Bronchial epithelial cell (primary cell): Measurements from ENCODE around the gene VAMP1. TPM values are rescaled to one million over a fixed set of nuclear protein-coding genes. Genes with fewer than 3 reads are reported as not detected.

Source experiments
- DNase-seq: peaks from one replicate; pipeline ENCODE4 v3.0.0-alpha.2; 2010; ENCODE audit warnings: low read depth
- FAIRE-seq: peaks from 2 replicates; lab custom pipeline; 2011; peaks lifted over from hg19 to GRCh38; lab: Jason Lieb, UNC
- H3K27me3 ChIP-seq: 2 replicates; pipeline ENCODE4 v1.5.1; 2011; ENCODE audit warnings: low read length; ENCODE audit not compliant: control insufficient read depth, insufficient read depth
- H3K36me3 ChIP-seq: 2 replicates; pipeline ENCODE4 v1.5.1; 2011; ENCODE audit warnings: low read length; ENCODE audit not compliant: control insufficient read depth, insufficient read depth
- H3K4me3 ChIP-seq: 2 replicates; pipeline ENCODE4 v1.5.1; 2011; ENCODE audit warnings: mild to moderate bottlenecking, low read depth, low read length, control low read depth
- total RNA-seq: library from RNA; depleted of rRNA; stranded (reverse); fragments of >200 nt; gene quantifications from 2 replicates; pipeline ENCODE4 v1.2.1, GENCODE V29; 2014
- TF ChIP-seq, protein P1 (sequence below): IDR thresholded peaks from 2 replicates; pipeline ENCODE4 v1.5.1; 2011; ENCODE audit warnings: mild to moderate bottlenecking, moderate library complexity, low read length, control low read depth, inconsistent platforms; ENCODE audit not compliant: insufficient read depth, severe bottlenecking

The VAMP1 gene
- total RNA-seq, 1 donor from 2014 or later = 0.26 TPM

DNA sequence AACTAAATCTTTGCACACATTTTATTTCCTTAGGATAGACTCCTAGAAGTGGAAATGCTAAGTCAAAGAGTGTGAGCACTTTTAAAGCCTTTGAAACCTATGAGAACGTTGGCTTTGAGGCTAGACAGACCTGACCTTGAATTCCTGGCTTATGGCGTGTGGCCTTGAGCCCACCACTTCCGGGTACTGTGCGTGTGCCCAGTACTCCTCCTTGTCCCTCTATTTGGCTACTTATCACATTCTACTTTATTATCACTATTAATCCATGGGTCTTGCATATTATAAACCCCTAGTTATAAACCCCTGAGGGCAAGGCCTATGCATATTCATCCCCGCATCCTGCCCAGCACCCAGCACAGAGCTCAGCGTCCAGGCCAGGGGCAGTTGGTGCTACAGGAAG lies 51.7 kb downstream of the VAMP1 start:
- TF ChIP-seq, protein P1, sequence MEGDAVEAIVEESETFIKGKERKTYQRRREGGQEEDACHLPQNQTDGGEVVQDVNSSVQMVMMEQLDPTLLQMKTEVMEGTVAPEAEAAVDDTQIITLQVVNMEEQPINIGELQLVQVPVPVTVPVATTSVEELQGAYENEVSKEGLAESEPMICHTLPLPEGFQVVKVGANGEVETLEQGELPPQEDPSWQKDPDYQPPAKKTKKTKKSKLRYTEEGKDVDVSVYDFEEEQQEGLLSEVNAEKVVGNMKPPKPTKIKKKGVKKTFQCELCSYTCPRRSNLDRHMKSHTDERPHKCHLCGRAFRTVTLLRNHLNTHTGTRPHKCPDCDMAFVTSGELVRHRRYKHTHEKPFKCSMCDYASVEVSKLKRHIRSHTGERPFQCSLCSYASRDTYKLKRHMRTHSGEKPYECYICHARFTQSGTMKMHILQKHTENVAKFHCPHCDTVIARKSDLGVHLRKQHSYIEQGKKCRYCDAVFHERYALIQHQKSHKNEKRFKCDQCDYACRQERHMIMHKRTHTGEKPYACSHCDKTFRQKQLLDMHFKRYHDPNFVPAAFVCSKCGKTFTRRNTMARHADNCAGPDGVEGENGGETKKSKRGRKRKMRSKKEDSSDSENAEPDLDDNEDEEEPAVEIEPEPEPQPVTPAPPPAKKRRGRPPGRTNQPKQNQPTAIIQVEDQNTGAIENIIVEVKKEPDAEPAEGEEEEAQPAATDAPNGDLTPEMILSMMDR = no peak
- Histone ChIP-seq H3K4me3 (no peak overlapping the region), H3K36me3 (no peaks in the 10 kb centered on the region), H3K27me3 (no peaks in the 10 kb centered on the region)
- FAIRE-seq (no peak), DNase-seq (no peak)

DNA sequence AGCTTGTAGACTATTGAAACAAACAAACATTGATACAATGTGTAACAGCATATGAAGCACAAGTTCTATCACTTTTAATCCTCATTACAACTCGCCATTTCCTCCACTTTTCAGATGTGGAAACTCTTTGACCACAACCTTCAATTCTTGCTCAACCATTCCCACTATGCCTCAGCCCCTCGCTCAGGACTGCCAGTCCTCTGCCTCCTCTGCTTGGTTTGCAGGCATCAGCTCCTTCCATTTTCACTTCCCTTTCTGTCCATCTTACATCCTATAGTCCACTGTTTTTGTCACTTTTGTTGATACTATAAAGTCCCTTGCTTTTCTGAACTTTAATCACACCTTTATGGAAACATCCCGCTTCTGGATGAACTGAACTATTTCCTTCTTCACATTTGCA lies 53.9 kb downstream of the VAMP1 start:
- FAIRE-seq = no peak
- Histone ChIP-seq H3K36me3 (no peaks in the 10 kb centered on the region), H3K27me3 (no peaks in the 10 kb centered on the region), H3K4me3 (no peak overlapping the region)
- TF ChIP-seq, protein P1 = no peak
- DNase-seq = no peak

Other genes with a start within 250 kb of the VAMP1 start
- 15.3 and 23.4 TPM in 2 replicates for gene PLEKHG6, start 160.0 kb downstream of the VAMP1 start, total RNA-seq
- gene TNFRSF1A, start 128.6 kb downstream of the VAMP1 start, total RNA-seq = 26.9 and 47.0 TPM in 2 replicates
- 54.5 and 57.7 TPM in 2 replicates for gene SCNN1A, start 95.1 kb downstream of the VAMP1 start, total RNA-seq
- 55.8 and 60.6 TPM in 2 replicates for gene LTBR, start 86.5 kb downstream of the VAMP1 start, total RNA-seq
- gene CD27, start 25.7 kb downstream of the VAMP1 start, total RNA-seq = not detected in 2 replicates
- gene TAPBPL, start 18.6 kb downstream of the VAMP1 start, total RNA-seq = 1.8 and 3.1 TPM in 2 replicates
- 61.1 and 102 TPM in 2 replicates for gene MRPL51, start 22.6 kb upstream of the VAMP1 start, total RNA-seq
- gene NCAPD2, start 23.4 kb upstream of the VAMP1 start, total RNA-seq = 14.7 and 17.9 TPM in 2 replicates
- 5,048 and 6,753 TPM in 2 replicates for gene GAPDH, start 63.8 kb upstream of the VAMP1 start, total RNA-seq
- 0.51 and 0.53 TPM in 2 replicates for gene IFFO1, start 85.4 kb upstream of the VAMP1 start, total RNA-seq
- 26.5 and 33.4 TPM in 2 replicates for gene NOP2, start 97.6 kb upstream of the VAMP1 start, total RNA-seq
- 107 and 121 TPM in 2 replicates for gene CHD4, start 136.7 kb upstream of the VAMP1 start, total RNA-seq
- gene LPAR5, start 165.3 kb upstream of the VAMP1 start, total RNA-seq = 2.1 and 4.1 TPM in 2 replicates
- gene ACRBP, start 176.8 kb upstream of the VAMP1 start, total RNA-seq = under 0.01 and 0.51 TPM in 2 replicates
- gene ING4, start 192.4 kb upstream of the VAMP1 start, total RNA-seq = 15.3 and 22.0 TPM in 2 replicates
- 5.3 and 7.0 TPM in 2 replicates for gene ZNF384, start 218.7 kb upstream of the VAMP1 start, total RNA-seq
- gene PIANP, start 230.1 kb upstream of the VAMP1 start, total RNA-seq = not detected in 2 replicates